Right lobe of liver (tissue), 4 donors: ENCODE measurements around the gene ZDHHC21.

Experiments
- CTCF ChIP-seq, 4 donors: fragments of 200-600 bp in 3 of 4; fragments of 450-650 bp in 1 of 4; IDR thresholded peaks; one replicate each; pipeline versions ENCODE4 v1.5.1 to v1.8.0; 2016 to 2022; ENCODE audit warnings: antibody characterized with exemption in 4 of 4, mild to moderate bottlenecking in 2 of 4
- POLR2A ChIP-seq: fragments of 450-650 bp; IDR thresholded peaks from one replicate; pipeline ENCODE4 v1.6.1; 2017; ENCODE audit warnings: antibody characterized with exemption, mild to moderate bottlenecking
- donor health status: DM: no; HTN: no; CAD: no.
- donor health status: DM: no; HTN: no; CAD: no.
- donor health status: DM: no; HTN: yes; CAD: no.

GRCh38 chr9:14706530-14707140 is 13.4 kb upstream of the ZDHHC21 start:
- TF ChIP-seq CTCF (IDR thresholded peaks at IDR 0.05) (no peak), POLR2A (no peak)
